Keratinocyte (primary cell): Measurements from ENCODE around the gene TMEM131. TPM values are rescaled to one million over a fixed set of nuclear protein-coding genes. Genes with fewer than 3 reads are reported as not detected.

Source experiments
- DNase-seq: peaks from one replicate; pipeline ENCODE4 v3.0.0-alpha.2; 2011; ENCODE audit warnings: low read depth, missing footprints, low spot score
- FAIRE-seq: peaks from 2 replicates; lab custom pipeline; 2011; peaks lifted over from hg19 to GRCh38; lab: Jason Lieb, UNC
- H2AFZ ChIP-seq: 2 replicates; pipeline ENCODE4 v1.6.0; 2012; ENCODE audit warnings: low read length, control low read depth, inconsistent platforms; ENCODE audit not compliant: control insufficient read depth
- H3K27ac ChIP-seq: 2 replicates; pipeline ENCODE4 v1.5.1; 2011; ENCODE audit warnings: low read length; ENCODE audit not compliant: control insufficient read depth, insufficient read depth
- H3K27me3 ChIP-seq: 3 replicates; pipeline ENCODE4 v1.6.0; 2011; ENCODE audit warnings: low read length; ENCODE audit not compliant: control insufficient read depth, insufficient read depth; ENCODE audit errors: extremely low read depth
- H3K36me3 ChIP-seq, 2 experiments: 2 replicates in 1 of 2; 3 replicates in 1 of 2; pipeline ENCODE4 v1.5.1; 2011; ENCODE audit warnings: low read length in 2 of 2, mild to moderate bottlenecking in 1 of 2; ENCODE audit not compliant: control insufficient read depth in 2 of 2, insufficient read depth in 2 of 2; ENCODE audit errors: extremely low read depth in 1 of 2
- H3K4me1 ChIP-seq: 3 replicates; pipeline ENCODE4 v1.5.1; 2011; ENCODE audit warnings: low read length; ENCODE audit not compliant: control insufficient read depth, insufficient read depth; ENCODE audit errors: extremely low read depth
- H3K4me2 ChIP-seq: 3 replicates; pipeline ENCODE4 v1.6.0; 2011; ENCODE audit warnings: low read depth, low read length; ENCODE audit not compliant: control insufficient read depth, insufficient read depth; ENCODE audit errors: extremely low read depth
- H3K4me3 ChIP-seq, 3 experiments: fragments of 200-600 bp in 1 of 3; sonication (generic) in 1 of 3; 2 replicates in 2 of 3; 3 replicates in 1 of 3; pipeline ENCODE4 v1.5.1; 2011 to 2016; ENCODE audit warnings: low read length in 3 of 3, mild to moderate bottlenecking in 3 of 3, control low read depth in 2 of 3, inconsistent platforms in 1 of 3, low read depth in 1 of 3, mixed read lengths in 1 of 3, mixed run types in 1 of 3, moderate library complexity in 1 of 3; ENCODE audit not compliant: control insufficient read depth in 2 of 3, insufficient read depth in 2 of 3; ENCODE audit errors: extremely low read depth in 1 of 3
- H3K79me2 ChIP-seq: 2 replicates; pipeline ENCODE4 v1.6.0; 2012; ENCODE audit warnings: low read length; ENCODE audit not compliant: control insufficient read depth, insufficient read depth
- H3K9ac ChIP-seq: 3 replicates; pipeline ENCODE4 v1.6.0; 2011; ENCODE audit warnings: low read length; ENCODE audit not compliant: control insufficient read depth, insufficient read depth; ENCODE audit errors: extremely low read depth
- H3K9me1 ChIP-seq: 3 replicates; pipeline ENCODE4 v1.6.0; 2011; ENCODE audit warnings: low read length; ENCODE audit not compliant: control insufficient read depth, insufficient read depth; ENCODE audit errors: extremely low read depth
- H3K9me3 ChIP-seq: 2 replicates; pipeline ENCODE4 v1.5.1; 2012; ENCODE audit warnings: low read depth, low read length; ENCODE audit not compliant: control insufficient read depth
- H4K20me1 ChIP-seq: 3 replicates; pipeline ENCODE4 v1.6.0; 2011; ENCODE audit warnings: low read length; ENCODE audit not compliant: control insufficient read depth, insufficient read depth; ENCODE audit errors: extremely low read depth
- CTCF ChIP-seq, 3 experiments: IDR thresholded peaks in 1 of 3; conservative IDR thresholded peaks in 1 of 3; optimal IDR thresholded peaks in 1 of 3; 2 replicates in 2 of 3; 3 replicates in 1 of 3; pipeline versions ENCODE3 to v1.5.1; 2011; ENCODE audit warnings: low read length in 3 of 3, mild to moderate bottlenecking in 3 of 3, moderate library complexity in 2 of 3, control low read depth in 1 of 3, inconsistent platforms in 1 of 3; ENCODE audit not compliant: insufficient read depth in 2 of 3; ENCODE audit errors: extremely low read depth in 1 of 3
- EZH2 ChIP-seq: IDR thresholded peaks from one replicate; pipeline ENCODE4 v1.6.1; 2012; ENCODE audit warnings: inconsistent platforms, mild to moderate bottlenecking, low read length, moderate library complexity
- dilution Hi-C: fragments of 300-500 bp; cut with MboI; formaldehyde crosslinking; loops from one replicate; pipeline ENCODE4 v1.7.0; 2020; ENCODE audit warnings: low sequenced_read_pairs; ENCODE audit not compliant: extremely low pct_ligation_motif_present
- polyA plus RNA-seq, 5 experiments: library from polyadenylated mRNA; depleted of rRNA in 3 of 5; stranded (reverse) in 3 of 5; stranded (forward) in 1 of 5; unstranded in 1 of 5; fragments of >200 nt; gene quantifications; 1 replicate in 1 of 5; 2 replicates in 3 of 5; 3 replicates in 1 of 5; pipeline versions ENCODE4 v1.2.1 to v1.2.3, GENCODE V29; 2011 to 2012; ENCODE audit warnings: missing spikeins in 2 of 5, low read depth in 1 of 5, low replicate concordance in 1 of 5

The TMEM131 gene
- polyA plus RNA-seq, 1 donor (not counting 4 experiments of a cell fraction or from before 2014, with no cell fraction given): 25.5 TPM

GRCh38 chr2:97724501-97724900 lies 271.2 kb downstream of the TMEM131 start:
- Histone ChIP-seq H3K4me2 (no peak overlapping the region), H3K9me1 (no peaks in the 10 kb centered on the region), H3K9me3 (no peaks in the 10 kb centered on the region), H3K36me3 (no peaks in the 10 kb centered on the region), H3K27me3 (peaks cover 9% of the 10 kb centered on the region), H3K79me2 (no peaks in the 10 kb centered on the region), H3K4me1 (peaks cover 5% of the 10 kb centered on the region), H2AFZ (no peak overlapping the region), H3K9ac (no peak overlapping the region), H4K20me1 (no peaks in the 10 kb centered on the region), H3K4me3 (no peak overlapping the region), H3K27ac (no peak overlapping the region)
- TF ChIP-seq CTCF (optimal IDR thresholded peaks at IDR 0.05 in 1 of 3, IDR thresholded peaks at IDR 0.05 in 1 of 3, conservative IDR thresholded peaks at IDR 0.05 in 1 of 3; ENCODE audit: extremely low read depth in 1 of 3, insufficient read depth in 2 of 3, low read length in 3 of 3) (no peak), EZH2 (no peak)
- dilution Hi-C loops: no loop called here
- FAIRE-seq (no peak), DNase-seq (no peak)

- no peak overlapping the region for H3K4me3 ChIP-seq
- H3K79me2 ChIP-seq: no peaks in the 10 kb centered on the region
- H2AFZ ChIP-seq: no peak overlapping the region
- no peaks in the 10 kb centered on the region for H3K9me1 ChIP-seq
- no peak overlapping the region for H3K9ac ChIP-seq
- DNase-seq (no peak), FAIRE-seq (no peak)
- no peaks in the 10 kb centered on the region for H3K9me3 ChIP-seq
- no peak for TF ChIP-seq EZH2
- no peak overlapping the region for H3K4me2 ChIP-seq
- no peaks in the 10 kb centered on the region for H4K20me1 ChIP-seq
- H3K36me3 ChIP-seq: no peaks in the 10 kb centered on the region
- H3K27ac ChIP-seq: no peak overlapping the region
- peaks cover 5% of the 10 kb centered on the region for H3K4me1 ChIP-seq
- H3K27me3 ChIP-seq: peaks cover 9% of the 10 kb centered on the region
- dilution Hi-C loops: no loop called here
These were observed 271.7 kb downstream of the TMEM131 start for GRCh38 chr2:97724073-97724410.
